Activated effector memory CD4-positive, alpha-beta T cell treated with anti-CD3 and anti-CD28 coated beads, Interleukin-2, amount 50 U/mL, for 16 hours (primary cell): ENCODE results near the gene ZNF225.
A peak's percentile ranks its signal among the peaks of the same experiment; 100 is the strongest.
"Not testable (repeated sequence)": the region's sequence is repeated elsewhere in the genome, so short reads cannot be mapped to it uniquely, and the experiment has no call there.

Experiments used
- DNase-seq: peaks from one replicate; pipeline ENCODE4 v3.0.0-alpha.2; 2020

ZNF225 gene

DNA sequence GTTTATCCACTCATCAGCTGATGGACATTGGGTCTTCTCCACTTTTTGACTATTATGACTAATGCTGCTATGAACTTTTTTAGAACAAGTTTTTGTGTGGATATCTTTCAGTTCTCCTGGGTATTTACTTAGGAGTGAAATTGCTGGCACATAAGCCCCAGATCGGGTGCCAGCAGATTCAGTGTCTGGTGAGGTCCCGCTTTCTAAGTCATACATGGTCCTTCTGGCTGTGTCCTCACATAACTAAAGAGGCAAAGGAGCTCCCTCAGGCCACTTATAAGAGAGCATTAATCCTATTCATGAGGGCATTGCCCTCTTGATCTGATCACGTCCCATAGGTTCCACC lies 51.1 kb downstream of the ZNF225 start:
- DNase-seq: no peak

DNA sequence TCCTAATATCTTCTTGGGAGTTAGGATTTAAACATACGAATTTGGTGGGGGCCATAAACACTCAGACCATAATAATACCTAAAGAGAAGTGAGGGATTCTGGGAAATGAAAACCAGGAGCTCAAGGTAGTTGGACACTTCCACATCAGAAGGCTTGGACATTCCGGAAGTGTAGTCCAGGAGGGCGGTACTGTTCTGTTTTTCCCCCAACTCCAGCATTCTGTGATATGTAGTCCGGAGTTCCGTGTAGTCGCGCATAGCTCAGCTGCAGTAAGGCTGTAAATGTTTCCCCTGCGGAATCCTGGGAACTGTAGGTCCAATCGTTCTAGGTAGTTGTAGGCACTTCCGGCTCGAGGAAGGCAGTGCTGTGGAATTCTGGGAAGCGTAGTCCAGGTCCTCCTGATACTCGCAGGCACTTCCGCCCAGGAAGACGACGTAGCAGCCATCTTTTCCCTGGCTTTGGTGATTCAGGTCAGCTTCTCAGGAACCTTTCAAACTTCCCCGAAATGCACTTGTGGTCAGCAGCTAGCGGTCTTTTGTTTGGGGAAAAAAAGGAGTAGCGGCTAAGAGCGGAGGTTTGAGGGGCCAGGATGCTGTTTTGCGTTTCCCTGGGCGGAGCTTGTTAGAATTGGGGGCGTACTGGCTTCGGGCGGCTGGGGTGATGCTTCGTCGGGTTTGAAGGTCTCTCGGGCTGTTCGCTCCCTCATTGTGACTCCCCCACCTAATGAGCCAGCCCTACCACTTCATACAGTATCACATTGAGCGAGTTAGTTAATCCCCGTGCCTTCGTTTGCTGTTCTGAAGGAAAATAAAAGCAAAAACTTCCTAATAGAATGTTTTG lies 51.7 kb downstream of the ZNF225 start, which contains the start of gene ZNF226:
Gene ZNF226 (plus strand): TSS at position 428 of the 840 bp plus-strand sequence. CDS start 4,981 bp downstream, outside the sequence.
- DNase-seq: peak; percentile 92

DNA sequence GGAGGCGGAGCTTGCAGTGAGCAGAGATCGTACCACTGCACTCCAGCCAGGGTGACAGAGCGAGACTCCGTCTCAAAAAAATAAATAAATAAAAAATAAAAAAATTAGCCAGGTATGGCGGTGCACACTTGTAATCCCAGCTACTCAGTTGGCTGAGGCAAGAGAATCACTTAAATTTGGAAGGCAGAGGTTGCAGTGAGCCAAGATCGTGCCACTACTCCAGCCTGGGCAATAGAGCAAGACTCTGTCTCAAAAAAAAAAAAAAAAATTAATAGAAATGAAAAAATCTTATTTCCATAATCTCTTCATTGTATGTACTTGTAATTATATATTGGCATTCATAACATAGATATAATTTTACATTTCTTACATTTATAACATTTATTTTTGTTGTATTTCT lies 57.5 kb downstream of the ZNF225 start:
- DNase-seq: not testable (repeated sequence)

DNA sequence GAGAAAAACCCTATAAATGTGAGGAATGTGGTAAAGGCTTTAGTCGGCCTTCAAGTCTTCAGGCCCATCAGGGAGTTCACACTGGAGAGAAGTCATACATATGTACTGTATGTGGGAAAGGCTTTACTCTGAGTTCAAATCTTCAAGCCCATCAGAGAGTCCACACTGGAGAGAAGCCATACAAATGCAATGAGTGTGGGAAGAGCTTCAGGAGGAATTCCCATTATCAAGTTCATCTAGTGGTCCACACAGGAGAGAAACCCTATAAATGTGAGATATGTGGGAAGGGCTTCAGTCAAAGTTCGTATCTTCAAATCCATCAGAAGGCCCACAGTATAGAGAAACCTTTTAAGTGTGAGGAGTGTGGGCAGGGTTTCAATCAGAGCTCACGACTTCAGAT lies 63.4 kb downstream of the ZNF225 start:
- DNase-seq: no peak

DNA sequence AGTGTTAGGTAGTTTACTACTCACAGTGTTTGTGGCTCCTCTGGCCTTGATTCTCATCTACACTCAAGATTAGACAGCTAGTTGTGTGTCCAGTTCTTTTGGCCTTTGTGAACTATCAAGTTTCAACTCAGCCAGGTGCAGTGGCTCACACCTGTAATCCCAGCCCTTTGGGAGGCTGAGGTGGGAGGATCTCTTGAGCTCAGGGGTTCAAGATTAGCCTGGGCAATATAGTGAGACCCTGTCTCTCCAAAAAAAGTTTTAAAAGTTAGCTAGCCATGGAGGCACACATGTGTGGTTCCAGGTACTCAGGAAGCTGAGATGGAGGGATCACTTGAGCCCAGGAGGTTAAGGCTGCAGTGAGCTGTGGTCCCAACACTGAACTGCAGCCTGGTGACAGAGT lies 67.8 kb downstream of the ZNF225 start:
- DNase-seq: no peak

DNA sequence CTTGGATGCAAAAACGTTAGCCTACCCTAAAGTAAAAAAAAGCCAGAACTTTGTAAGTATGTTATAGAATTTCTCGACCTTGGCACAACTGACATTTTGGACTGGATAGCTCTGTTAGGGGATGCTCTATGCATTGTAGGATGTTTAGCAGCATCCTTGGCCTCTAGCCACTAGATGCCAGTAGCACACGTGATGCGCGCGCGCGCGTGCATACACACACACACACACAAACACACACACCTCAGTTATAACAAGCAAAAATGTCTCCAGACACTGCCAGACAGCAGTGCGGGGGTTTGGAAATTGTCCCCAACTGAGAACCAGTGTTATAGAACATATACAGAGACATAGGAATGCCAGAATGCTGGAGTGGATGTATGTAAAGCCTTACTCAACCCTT lies 68.9 kb downstream of the ZNF225 start:
- DNase-seq: no peak
